Measurements from ENCODE around the gene GOLGA6A. TPM values are rescaled to one million over a fixed set of nuclear protein-coding genes. Genes with fewer than 3 reads are reported as not detected.
A peak's percentile ranks its signal among the peaks of the same experiment; 100 is the strongest.
"Not testable (repeated sequence)": the region's sequence is repeated elsewhere in the genome, so short reads cannot be mapped to it uniquely, and the experiment has no call there.

Gene GOLGA6A
- total and polyA plus RNA-seq, 4 donors, result 0.03 to 0.14 TPM; not detected in 2

GRCh38 chr15:74065684-74066411 is 16.5 kb downstream of the GOLGA6A start:
- H3K9me3 ChIP-seq (ENCODE audit: control insufficient read depth in 4 of 4, insufficient read depth in 3 of 4, low read length in 3 of 4); H3K9ac ChIP-seq (ENCODE audit: insufficient read depth in 1 of 2, low read length in 2 of 2); H3K4me3 ChIP-seq; H3K36me3 ChIP-seq (ENCODE audit: control insufficient read depth in 4 of 4, insufficient read depth in 4 of 4, low read length in 4 of 4); H3K27ac ChIP-seq (ENCODE audit: low read depth in 1 of 2, low read length in 1 of 2); H3K4me1 ChIP-seq (ENCODE audit: control insufficient read depth in 5 of 5, insufficient read depth in 5 of 5, low read length in 5 of 5); DNase-seq; H3K27me3 ChIP-seq (ENCODE audit: control insufficient read depth in 3 of 3, insufficient read depth in 3 of 3, low read length in 2 of 3): not testable (repeated sequence)
- peak; percentile 77 for ATAC-seq (ENCODE audit: insufficient read depth, low FRiP score)
- WGBS, 2 donors, result 28 to 43% methylated on average over 5 to 7 of the region's 13 CpGs
- TF ChIP-seq, protein P1, sequence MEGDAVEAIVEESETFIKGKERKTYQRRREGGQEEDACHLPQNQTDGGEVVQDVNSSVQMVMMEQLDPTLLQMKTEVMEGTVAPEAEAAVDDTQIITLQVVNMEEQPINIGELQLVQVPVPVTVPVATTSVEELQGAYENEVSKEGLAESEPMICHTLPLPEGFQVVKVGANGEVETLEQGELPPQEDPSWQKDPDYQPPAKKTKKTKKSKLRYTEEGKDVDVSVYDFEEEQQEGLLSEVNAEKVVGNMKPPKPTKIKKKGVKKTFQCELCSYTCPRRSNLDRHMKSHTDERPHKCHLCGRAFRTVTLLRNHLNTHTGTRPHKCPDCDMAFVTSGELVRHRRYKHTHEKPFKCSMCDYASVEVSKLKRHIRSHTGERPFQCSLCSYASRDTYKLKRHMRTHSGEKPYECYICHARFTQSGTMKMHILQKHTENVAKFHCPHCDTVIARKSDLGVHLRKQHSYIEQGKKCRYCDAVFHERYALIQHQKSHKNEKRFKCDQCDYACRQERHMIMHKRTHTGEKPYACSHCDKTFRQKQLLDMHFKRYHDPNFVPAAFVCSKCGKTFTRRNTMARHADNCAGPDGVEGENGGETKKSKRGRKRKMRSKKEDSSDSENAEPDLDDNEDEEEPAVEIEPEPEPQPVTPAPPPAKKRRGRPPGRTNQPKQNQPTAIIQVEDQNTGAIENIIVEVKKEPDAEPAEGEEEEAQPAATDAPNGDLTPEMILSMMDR (IDR thresholded peaks at IDR 0.05; ENCODE audit: control extremely low read depth, extremely low read depth), result peak; percentile 12

GRCh38 chr15:74064822-74065221 is 17.5 kb downstream of the GOLGA6A start:
- DNase-seq; H3K27me3 ChIP-seq (ENCODE audit: control insufficient read depth in 3 of 3, insufficient read depth in 3 of 3, low read length in 2 of 3); H3K9me3 ChIP-seq (ENCODE audit: control insufficient read depth in 4 of 4, insufficient read depth in 3 of 4, low read length in 3 of 4); H3K4me1 ChIP-seq (ENCODE audit: control insufficient read depth in 5 of 5, insufficient read depth in 5 of 5, low read length in 5 of 5); H3K27ac ChIP-seq (ENCODE audit: low read depth in 1 of 2, low read length in 1 of 2); H3K4me3 ChIP-seq; H3K9ac ChIP-seq (ENCODE audit: insufficient read depth in 1 of 2, low read length in 2 of 2); ATAC-seq (ENCODE audit: insufficient read depth, low FRiP score); H3K36me3 ChIP-seq (ENCODE audit: control insufficient read depth in 4 of 4, insufficient read depth in 4 of 4, low read length in 4 of 4): not testable (repeated sequence)
- 74 to 87% methylated on average over 8 of the region's 8 CpGs for WGBS, 2 donors

- 96 to 98% methylated on average over 3 of the region's 3 CpGs for WGBS, 2 donors
- H3K27ac ChIP-seq (ENCODE audit: low read depth in 1 of 2, low read length in 1 of 2); DNase-seq; H3K36me3 ChIP-seq (ENCODE audit: control insufficient read depth in 4 of 4, insufficient read depth in 4 of 4, low read length in 4 of 4); ATAC-seq (ENCODE audit: insufficient read depth, low FRiP score); H3K9ac ChIP-seq (ENCODE audit: insufficient read depth in 1 of 2, low read length in 2 of 2); H3K4me3 ChIP-seq; H3K27me3 ChIP-seq (ENCODE audit: control insufficient read depth in 3 of 3, insufficient read depth in 3 of 3, low read length in 2 of 3); H3K4me1 ChIP-seq (ENCODE audit: control insufficient read depth in 5 of 5, insufficient read depth in 5 of 5, low read length in 5 of 5); H3K9me3 ChIP-seq (ENCODE audit: control insufficient read depth in 4 of 4, insufficient read depth in 3 of 4, low read length in 3 of 4): not testable (repeated sequence)
These were observed 18.2 kb downstream of the GOLGA6A start for GRCh38 chr15:74064183-74064582.

GRCh38 chr15:74063425-74064146 is 18.8 kb downstream of the GOLGA6A start:
- not testable (repeated sequence) for H3K36me3 ChIP-seq (ENCODE audit: control insufficient read depth in 4 of 4, insufficient read depth in 4 of 4, low read length in 4 of 4); H3K9ac ChIP-seq (ENCODE audit: insufficient read depth in 1 of 2, low read length in 2 of 2); H3K27ac ChIP-seq (ENCODE audit: low read depth in 1 of 2, low read length in 1 of 2); H3K4me3 ChIP-seq; H3K9me3 ChIP-seq (ENCODE audit: control insufficient read depth in 4 of 4, insufficient read depth in 3 of 4, low read length in 3 of 4); H3K27me3 ChIP-seq (ENCODE audit: control insufficient read depth in 3 of 3, insufficient read depth in 3 of 3, low read length in 2 of 3); H3K4me1 ChIP-seq (ENCODE audit: control insufficient read depth in 5 of 5, insufficient read depth in 5 of 5, low read length in 5 of 5); DNase-seq; ATAC-seq (ENCODE audit: insufficient read depth, low FRiP score)
- WGBS, 2 donors, result 69 to 85% methylated on average over 5 to 13 of the region's 17 CpGs

DNA sequence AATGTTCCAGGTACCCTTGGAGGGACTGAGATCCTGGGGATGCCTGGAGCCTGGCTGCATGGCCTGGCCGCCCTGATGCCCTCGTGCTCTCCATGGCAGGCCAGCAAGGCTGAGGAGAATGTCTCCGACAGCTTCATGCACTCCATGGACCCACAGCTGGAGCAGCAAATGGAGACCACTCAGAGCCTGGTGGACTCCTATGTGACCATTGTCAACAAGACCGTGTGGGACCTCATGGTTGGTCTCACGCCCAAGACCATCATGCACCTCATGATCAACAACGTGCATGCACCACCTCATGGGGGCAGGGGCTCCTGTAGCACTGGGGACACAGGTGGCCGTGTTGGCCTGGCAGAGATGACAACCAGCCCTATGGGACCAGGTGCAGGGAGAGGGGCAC is 19.7 kb downstream of the GOLGA6A start:
- H3K27me3 ChIP-seq (ENCODE audit: control insufficient read depth in 3 of 3, insufficient read depth in 3 of 3, low read length in 2 of 3), result peaks cover 0 to 5% (median 4%) of the 10 kb centered on the region in 3 donors
- H3K4me3 ChIP-seq, result no peak overlapping the region
- TF ChIP-seq, protein P1 (IDR thresholded peaks at IDR 0.05; ENCODE audit: control extremely low read depth, extremely low read depth), result no peak
- no peak overlapping the region for H3K9ac ChIP-seq (ENCODE audit: insufficient read depth in 1 of 2, low read length in 2 of 2)
- H3K4me1 ChIP-seq (ENCODE audit: control insufficient read depth in 5 of 5, insufficient read depth in 5 of 5, low read length in 5 of 5), result no peaks in the 10 kb centered on the region
- H3K27ac ChIP-seq (ENCODE audit: low read depth in 1 of 2, low read length in 1 of 2), result no peak overlapping the region
- H3K36me3 ChIP-seq (ENCODE audit: control insufficient read depth in 4 of 4, insufficient read depth in 4 of 4, low read length in 4 of 4), result no peaks in the 10 kb centered on the region
- ATAC-seq (ENCODE audit: insufficient read depth, low FRiP score), result no peak
- DNase-seq, result no peak
- WGBS, 2 donors, result 93 to 96% methylated on average over 7 of the region's 7 CpGs
- H3K9me3 ChIP-seq (ENCODE audit: control insufficient read depth in 4 of 4, insufficient read depth in 3 of 4, low read length in 3 of 4), result no peaks in the 10 kb centered on the region

All from lung (tissue), 12 donors.